GM12864 (cell line): ENCODE measurements around the gene DUSP10.

Experiments
- DNase-seq: peaks from one replicate; pipeline ENCODE4 v3.0.0-alpha.2; 2011; ENCODE audit warnings: low read depth
- H3K4me3 ChIP-seq: 2 replicates; pipeline ENCODE4 v1.5.1; 2011; ENCODE audit warnings: mild to moderate bottlenecking, low read depth, low read length, control low read depth
- CTCF ChIP-seq: IDR thresholded peaks from 2 replicates; pipeline ENCODE4 v1.5.1; 2011; ENCODE audit warnings: low read depth, mild to moderate bottlenecking, moderate library complexity, low read length, control low read depth, inconsistent platforms; ENCODE audit errors: missing control alignments

DUSP10 gene

GRCh38 chr1:221725735-221726672 lies 15.9 kb downstream of the DUSP10 start:
- TF ChIP-seq CTCF, result no peak
- no peak for DNase-seq
- no peak overlapping the region for H3K4me3 ChIP-seq

GRCh38 chr1:221724931-221725605 lies 16.8 kb downstream of the DUSP10 start:
- H3K4me3 ChIP-seq, result no peak overlapping the region
- no peak for DNase-seq
- TF ChIP-seq CTCF, result no peak

- H3K4me3 ChIP-seq, result no peak overlapping the region
- no peak for DNase-seq
- no peak for TF ChIP-seq CTCF
Observed at GRCh38 chr1:221723848-221724236, 18.0 kb downstream of the DUSP10 start.

GRCh38 chr1:221723018-221723847 lies 18.7 kb downstream of the DUSP10 start:
- no peak for TF ChIP-seq CTCF
- H3K4me3 ChIP-seq, result no peak overlapping the region
- no peak for DNase-seq

GRCh38 chr1:221722254-221723017 lies 19.5 kb downstream of the DUSP10 start:
- no peak for TF ChIP-seq CTCF

GRCh38 chr1:221720545-221720944 lies 21.3 kb downstream of the DUSP10 start:
- no peak overlapping the region for H3K4me3 ChIP-seq
- no peak for TF ChIP-seq CTCF
- no peak for DNase-seq

More at GRCh38 chr1:221722254-221723017, 19.5 kb downstream of the DUSP10 start:
- no peak overlapping the region for H3K4me3 ChIP-seq
- no peak for DNase-seq
